ENCODE results near the gene FRMD1.

FRMD1 gene

DNA sequence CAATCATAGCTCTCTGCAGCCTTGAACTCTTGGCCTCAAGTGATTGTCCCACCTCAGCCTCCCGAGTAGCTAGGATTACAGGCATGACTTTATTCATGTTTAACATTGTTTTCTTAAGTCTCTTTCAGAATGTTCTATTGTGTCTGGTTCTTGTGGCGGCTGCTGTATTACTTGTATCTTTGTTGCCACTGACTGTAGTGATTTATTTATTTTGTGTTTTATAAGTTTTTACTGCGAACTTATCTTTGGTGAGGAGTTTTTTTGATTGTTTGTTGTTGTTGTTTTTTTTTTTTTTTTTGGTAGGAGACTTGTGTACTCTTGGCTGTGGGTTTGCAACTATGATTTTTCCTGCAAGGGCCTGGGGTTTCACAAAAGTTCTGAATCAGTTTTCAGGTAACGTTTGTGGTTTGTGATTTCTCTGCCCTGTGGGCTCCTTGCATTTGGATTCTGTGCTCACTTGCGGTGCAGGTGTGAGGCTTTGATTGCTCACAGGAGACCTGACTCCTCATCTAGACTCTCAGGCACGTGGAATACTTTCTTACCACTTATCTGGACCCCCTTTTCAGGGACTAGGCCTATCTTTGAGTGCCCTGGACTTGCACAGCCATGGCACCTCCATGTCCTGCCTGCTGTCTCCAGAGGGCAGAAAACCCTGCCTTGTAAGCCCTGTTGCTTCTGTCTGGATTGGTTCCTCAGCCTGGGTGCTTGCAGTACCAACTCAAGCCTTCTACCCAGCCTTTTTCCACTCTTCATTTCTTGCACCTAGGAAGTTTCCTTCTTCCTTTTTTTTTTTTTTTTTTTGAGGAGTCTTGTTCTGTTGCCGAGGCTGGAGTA is 56.3 kb downstream of the FRMD1 start:
- no peaks in the 10 kb centered on the region for H3K79me1 ChIP-seq (replicated peaks; ENCODE audit: low read length, poor library complexity, severe bottlenecking)
- H3K4ac ChIP-seq (ENCODE audit: low read depth in 1 of 2, low read length in 2 of 2): peak overlapping the region; percentile 2 to 84
- peaks cover 2% of the 10 kb centered on the region for H3K4me1 ChIP-seq (ENCODE audit: control insufficient read depth, insufficient read depth, low read depth, low read length)
- H3K4me3 ChIP-seq (ENCODE audit: insufficient read depth in 1 of 2, low read depth in 1 of 2, low read length in 2 of 2): no peak overlapping the region
- H2AK5ac ChIP-seq (ENCODE audit: low read length, severe bottlenecking): no peak overlapping the region
- H3K9me3 ChIP-seq (ENCODE audit: control insufficient read depth, low read length): peaks cover 2% of the 10 kb centered on the region
- H2BK15ac ChIP-seq (ENCODE audit: low read depth, poor library complexity, severe bottlenecking): peak overlapping the region; percentile 26
- peak overlapping the region; percentile 66 for H4K8ac ChIP-seq (ENCODE audit: low read length)
- peaks cover 0 to 11% of the 10 kb centered on the region in 2 experiments for H3K27me3 ChIP-seq (ENCODE audit: control insufficient read depth in 1 of 2, insufficient read depth in 1 of 2, low read length in 2 of 2)
- H3K18ac ChIP-seq (ENCODE audit: low read depth in 1 of 2, low read length in 2 of 2): peak overlapping the region; percentile 7 to 77
- no peaks in the 10 kb centered on the region for H3K36me3 ChIP-seq (ENCODE audit: control insufficient read depth in 1 of 2, insufficient read depth in 2 of 2, low read depth in 1 of 2, low read length in 2 of 2)
- no peak overlapping the region for H3K4me2 ChIP-seq (ENCODE audit: low read length, poor library complexity, severe bottlenecking)
- 95% methylated on average over 7 of the region's 7 CpGs for WGBS
- no peak overlapping the region for H3K9ac ChIP-seq (ENCODE audit: low read length)
- H3K23ac ChIP-seq (ENCODE audit: low read length in 2 of 2): peak overlapping the region in 1 of 2 experiments; percentile 61
- H3K27ac ChIP-seq (ENCODE audit: low read length, poor library complexity, severe bottlenecking): no peak overlapping the region
- no peak overlapping the region for H2BK5ac ChIP-seq (ENCODE audit: low read depth, low read length, poor library complexity, severe bottlenecking)
- peak overlapping the region in 1 of 2 experiments; percentile 85 for H3K14ac ChIP-seq (ENCODE audit: low read length in 2 of 2)
- H2AFZ ChIP-seq (ENCODE audit: low read depth, low read length): no peak overlapping the region
- H4K91ac ChIP-seq (ENCODE audit: low read length): peak overlapping the region; percentile 73
- no peak for DNase-seq
- H2BK120ac ChIP-seq (ENCODE audit: low read depth, low read length): no peak overlapping the region
- H2BK12ac ChIP-seq (ENCODE audit: low read length in 2 of 2): peak overlapping the region; percentile 4 to 91

DNA sequence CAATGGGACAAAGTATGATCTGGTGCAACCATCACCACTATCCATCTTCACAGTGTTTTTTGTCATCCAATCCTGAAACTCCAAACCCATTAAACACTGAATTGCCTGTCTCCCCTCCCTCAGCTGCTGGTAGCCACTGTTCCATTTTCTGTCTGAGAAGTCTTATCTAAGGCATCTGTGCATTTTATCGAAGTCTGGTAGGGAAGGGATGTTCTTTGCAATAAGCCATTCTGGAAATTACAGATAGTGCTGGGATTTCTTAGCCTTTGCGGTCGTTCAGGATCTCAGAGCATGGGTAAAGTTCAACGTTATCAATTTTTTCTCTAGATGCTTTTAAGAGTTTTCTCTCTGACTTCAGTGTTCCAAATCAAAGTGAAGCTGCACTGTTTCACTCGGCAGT is 57.4 kb downstream of the FRMD1 start:
- Histone ChIP-seq H3K4ac (ENCODE audit: low read depth in 1 of 2, low read length in 2 of 2) (no peak overlapping the region), H2AFZ (ENCODE audit: low read depth, low read length) (no peak overlapping the region), H3K36me3 (ENCODE audit: control insufficient read depth in 1 of 2, insufficient read depth in 2 of 2, low read depth in 1 of 2, low read length in 2 of 2) (no peaks in the 10 kb centered on the region), H3K9ac (ENCODE audit: low read length) (no peak overlapping the region), H4K8ac (ENCODE audit: low read length) (no peak overlapping the region), H3K23ac (ENCODE audit: low read length in 2 of 2) (no peak overlapping the region), H3K4me3 (ENCODE audit: insufficient read depth in 1 of 2, low read depth in 1 of 2, low read length in 2 of 2) (no peak overlapping the region), H4K91ac (ENCODE audit: low read length) (no peak overlapping the region), H3K18ac (ENCODE audit: low read depth in 1 of 2, low read length in 2 of 2) (no peak overlapping the region), H2BK5ac (ENCODE audit: low read depth, low read length, poor library complexity, severe bottlenecking) (no peak overlapping the region), H3K27ac (ENCODE audit: low read length, poor library complexity, severe bottlenecking) (no peak overlapping the region), H2AK5ac (ENCODE audit: low read length, severe bottlenecking) (no peak overlapping the region), H2BK120ac (ENCODE audit: low read depth, low read length) (no peak overlapping the region), H3K4me2 (ENCODE audit: low read length, poor library complexity, severe bottlenecking) (no peak overlapping the region), H3K14ac (ENCODE audit: low read length in 2 of 2) (no peak overlapping the region), H3K27me3 (ENCODE audit: control insufficient read depth in 1 of 2, insufficient read depth in 1 of 2, low read length in 2 of 2) (peaks cover 0 to 12% of the 10 kb centered on the region in 2 experiments), H3K79me1 (replicated peaks; ENCODE audit: low read length, poor library complexity, severe bottlenecking) (no peaks in the 10 kb centered on the region), H3K9me3 (ENCODE audit: control insufficient read depth, low read length) (peaks cover 2% of the 10 kb centered on the region), H2BK15ac (ENCODE audit: low read depth, poor library complexity, severe bottlenecking) (no peak overlapping the region), H3K4me1 (ENCODE audit: control insufficient read depth, insufficient read depth, low read depth, low read length) (peaks cover 2% of the 10 kb centered on the region), H2BK12ac (ENCODE audit: low read length in 2 of 2) (no peak overlapping the region)
- WGBS: 79% methylated on average over 4 of the region's 5 CpGs
- no peak for DNase-seq

DNA sequence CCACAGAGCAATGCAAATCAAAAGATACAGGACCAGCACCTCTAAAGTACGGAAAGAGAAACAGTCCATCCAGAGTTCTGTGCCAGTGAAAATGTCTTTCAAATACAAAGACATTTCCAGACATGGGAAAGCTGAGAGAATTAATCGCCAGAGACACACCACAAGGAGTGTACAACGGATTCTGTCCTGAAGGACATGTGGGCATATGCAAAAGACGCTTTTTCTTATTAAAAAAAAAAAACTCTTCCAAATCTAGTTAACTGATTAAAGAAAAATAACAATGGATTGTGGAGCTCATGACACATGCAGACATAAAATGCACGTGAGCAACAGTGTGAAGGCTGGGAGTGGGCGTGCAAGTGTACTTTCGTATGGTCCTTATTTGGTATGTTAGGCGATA is 58.8 kb downstream of the FRMD1 start:
- DNase-seq: no peak
- no peak overlapping the region for H4K91ac ChIP-seq (ENCODE audit: low read length)
- no peak overlapping the region for H2BK120ac ChIP-seq (ENCODE audit: low read depth, low read length)
- 96% methylated on average over 6 of the region's 8 CpGs for WGBS
- no peak overlapping the region for H3K14ac ChIP-seq (ENCODE audit: low read length in 2 of 2)
- H4K8ac ChIP-seq (ENCODE audit: low read length): no peak overlapping the region
- no peaks in the 10 kb centered on the region for H3K36me3 ChIP-seq (ENCODE audit: control insufficient read depth in 1 of 2, insufficient read depth in 2 of 2, low read depth in 1 of 2, low read length in 2 of 2)
- no peak overlapping the region for H2BK5ac ChIP-seq (ENCODE audit: low read depth, low read length, poor library complexity, severe bottlenecking)
- H3K18ac ChIP-seq (ENCODE audit: low read depth in 1 of 2, low read length in 2 of 2): no peak overlapping the region
- no peak overlapping the region for H2BK15ac ChIP-seq (ENCODE audit: low read depth, poor library complexity, severe bottlenecking)
- H3K4ac ChIP-seq (ENCODE audit: low read depth in 1 of 2, low read length in 2 of 2): no peak overlapping the region
- no peak overlapping the region for H3K23ac ChIP-seq (ENCODE audit: low read length in 2 of 2)
- H3K4me1 ChIP-seq (ENCODE audit: control insufficient read depth, insufficient read depth, low read depth, low read length): peaks cover 2% of the 10 kb centered on the region
- no peak overlapping the region for H3K4me3 ChIP-seq (ENCODE audit: insufficient read depth in 1 of 2, low read depth in 1 of 2, low read length in 2 of 2)
- no peaks in the 10 kb centered on the region for H3K79me1 ChIP-seq (replicated peaks; ENCODE audit: low read length, poor library complexity, severe bottlenecking)
- peaks cover 0 to 11% of the 10 kb centered on the region in 2 experiments for H3K27me3 ChIP-seq (ENCODE audit: control insufficient read depth in 1 of 2, insufficient read depth in 1 of 2, low read length in 2 of 2)
- H2BK12ac ChIP-seq (ENCODE audit: low read length in 2 of 2): no peak overlapping the region
- H3K4me2 ChIP-seq (ENCODE audit: low read length, poor library complexity, severe bottlenecking): no peak overlapping the region
- H2AK5ac ChIP-seq (ENCODE audit: low read length, severe bottlenecking): no peak overlapping the region
- no peak overlapping the region for H3K27ac ChIP-seq (ENCODE audit: low read length, poor library complexity, severe bottlenecking)
- H2AFZ ChIP-seq (ENCODE audit: low read depth, low read length): no peak overlapping the region
- H3K9me3 ChIP-seq (ENCODE audit: control insufficient read depth, low read length): peaks cover 14% of the 10 kb centered on the region
- H3K9ac ChIP-seq (ENCODE audit: low read length): no peak overlapping the region

DNA sequence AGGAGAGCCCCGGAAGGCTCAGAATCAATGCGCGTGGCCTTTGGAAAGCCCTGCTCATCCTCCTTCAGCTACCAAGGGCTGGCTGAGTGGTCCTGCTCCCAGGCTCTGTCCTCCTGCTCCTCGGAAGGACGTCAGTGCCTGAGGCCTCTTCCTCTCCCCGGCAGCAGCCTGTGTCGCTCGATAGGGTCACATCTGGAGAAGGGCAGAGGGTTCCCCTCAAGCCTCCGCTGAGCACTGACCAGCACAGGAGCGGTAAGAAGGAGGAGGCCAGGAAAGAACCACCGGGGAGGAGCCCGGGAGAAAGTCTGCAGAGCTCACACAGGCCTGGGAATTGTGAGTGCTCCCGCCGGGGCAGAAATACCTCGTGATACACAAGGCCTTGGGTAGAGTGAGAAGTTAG is 60.3 kb downstream of the FRMD1 start:
- Histone ChIP-seq H3K4me2 (ENCODE audit: low read length, poor library complexity, severe bottlenecking) (no peak overlapping the region), H3K4me1 (ENCODE audit: control insufficient read depth, insufficient read depth, low read depth, low read length) (no peaks in the 10 kb centered on the region), H3K27me3 (ENCODE audit: control insufficient read depth in 1 of 2, insufficient read depth in 1 of 2, low read length in 2 of 2) (peaks cover 0 to 14% of the 10 kb centered on the region in 2 experiments), H3K79me1 (replicated peaks; ENCODE audit: low read length, poor library complexity, severe bottlenecking) (no peaks in the 10 kb centered on the region), H3K23ac (ENCODE audit: low read length in 2 of 2) (no peak overlapping the region), H2AK5ac (ENCODE audit: low read length, severe bottlenecking) (no peak overlapping the region), H3K14ac (ENCODE audit: low read length in 2 of 2) (no peak overlapping the region), H4K91ac (ENCODE audit: low read length) (no peak overlapping the region), H3K27ac (ENCODE audit: low read length, poor library complexity, severe bottlenecking) (no peak overlapping the region), H3K36me3 (ENCODE audit: control insufficient read depth in 1 of 2, insufficient read depth in 2 of 2, low read depth in 1 of 2, low read length in 2 of 2) (no peaks in the 10 kb centered on the region), H2BK12ac (ENCODE audit: low read length in 2 of 2) (peak overlapping the region in 1 of 2 experiments; percentile 12), H3K9ac (ENCODE audit: low read length) (no peak overlapping the region), H3K4me3 (ENCODE audit: insufficient read depth in 1 of 2, low read depth in 1 of 2, low read length in 2 of 2) (no peak overlapping the region), H2BK5ac (ENCODE audit: low read depth, low read length, poor library complexity, severe bottlenecking) (no peak overlapping the region), H2BK120ac (ENCODE audit: low read depth, low read length) (no peak overlapping the region), H2AFZ (ENCODE audit: low read depth, low read length) (no peak overlapping the region), H4K8ac (ENCODE audit: low read length) (no peak overlapping the region), H2BK15ac (ENCODE audit: low read depth, poor library complexity, severe bottlenecking) (peak overlapping the region; percentile 4), H3K18ac (ENCODE audit: low read depth in 1 of 2, low read length in 2 of 2) (no peak overlapping the region), H3K4ac (ENCODE audit: low read depth in 1 of 2, low read length in 2 of 2) (no peak overlapping the region), H3K9me3 (ENCODE audit: control insufficient read depth, low read length) (peaks cover 26% of the 10 kb centered on the region)
- DNase-seq: no peak
- WGBS: 95% methylated on average over 15 of the region's 15 CpGs

Data from mesenchymal stem cell (in vitro differentiated cells and primary cell).